ENCODE measurements around the gene CRTC1.

CRTC1 gene

DNA sequence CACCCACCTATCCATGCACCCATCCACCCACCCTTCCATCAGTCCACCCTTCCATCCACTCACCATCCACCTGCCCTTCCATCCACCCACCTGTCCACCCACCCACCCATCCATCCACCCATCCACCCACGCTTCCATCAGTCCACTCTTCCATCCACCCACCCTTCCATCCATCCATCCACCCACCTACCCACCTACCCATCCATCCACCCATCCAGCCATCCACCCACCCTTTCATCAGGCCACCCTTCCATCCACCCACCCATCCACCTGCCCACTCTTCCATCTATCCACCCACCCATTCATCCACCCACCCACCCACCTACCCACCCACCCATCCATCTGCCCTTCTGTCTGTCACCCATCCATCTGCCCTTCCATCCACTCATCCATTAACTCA lies 29.6 kb upstream of the CRTC1 start:
- DNase-seq (ENCODE audit: low read depth, low spot score): no peak

DNA sequence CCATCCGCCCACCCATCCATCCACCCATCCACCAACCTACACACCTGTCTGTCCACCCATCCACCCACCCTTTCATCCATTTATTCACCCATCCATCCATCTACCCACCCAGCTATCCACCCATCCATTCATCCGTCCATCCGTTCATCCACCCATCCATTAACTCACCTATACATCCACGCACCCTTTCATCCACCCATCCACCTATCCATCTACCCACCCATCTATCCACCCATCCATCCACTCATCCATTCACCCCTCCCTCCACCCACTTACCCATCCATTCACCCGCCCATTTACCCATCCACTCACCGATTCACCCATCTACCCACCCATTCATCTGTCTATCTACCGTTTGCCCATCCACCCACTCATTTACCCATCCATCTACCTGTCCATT lies 29.0 kb upstream of the CRTC1 start:
- no peak for DNase-seq (ENCODE audit: low read depth, low spot score)

DNA sequence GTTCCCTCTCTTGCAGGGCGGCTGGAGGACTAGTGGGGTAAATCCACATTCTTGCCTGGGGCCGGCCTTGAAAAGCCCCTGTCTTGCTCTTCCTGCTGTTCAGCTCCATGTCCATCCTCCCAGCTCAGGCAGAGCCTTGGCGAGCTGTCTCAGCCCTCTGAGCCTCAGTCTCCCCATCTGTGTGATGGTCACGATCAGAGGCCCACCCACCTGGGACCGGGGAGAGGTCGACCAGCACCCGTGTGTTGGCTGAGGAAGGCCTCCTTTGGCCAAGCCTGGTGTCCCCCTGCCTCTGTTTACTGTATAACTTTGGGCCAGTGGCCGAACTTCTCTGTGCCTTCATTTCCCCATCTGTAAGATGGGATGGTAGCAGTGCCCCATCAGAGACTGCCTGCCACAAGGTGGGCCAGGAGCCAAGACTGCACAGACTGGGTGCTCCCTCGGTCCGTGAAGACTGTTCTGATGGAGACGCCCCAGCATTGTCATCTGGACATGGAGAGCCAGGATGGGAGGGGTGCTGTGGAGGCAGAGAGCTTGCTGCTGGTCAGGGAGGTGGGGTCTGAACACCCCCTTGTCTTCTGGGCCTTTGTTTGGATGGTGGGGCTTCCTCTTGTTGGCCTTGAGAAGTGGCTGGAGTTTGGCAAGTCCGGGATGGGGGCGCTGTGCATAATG lies 28.2 kb upstream of the CRTC1 start:
- DNase-seq (ENCODE audit: low read depth, low spot score): no peak

DNA sequence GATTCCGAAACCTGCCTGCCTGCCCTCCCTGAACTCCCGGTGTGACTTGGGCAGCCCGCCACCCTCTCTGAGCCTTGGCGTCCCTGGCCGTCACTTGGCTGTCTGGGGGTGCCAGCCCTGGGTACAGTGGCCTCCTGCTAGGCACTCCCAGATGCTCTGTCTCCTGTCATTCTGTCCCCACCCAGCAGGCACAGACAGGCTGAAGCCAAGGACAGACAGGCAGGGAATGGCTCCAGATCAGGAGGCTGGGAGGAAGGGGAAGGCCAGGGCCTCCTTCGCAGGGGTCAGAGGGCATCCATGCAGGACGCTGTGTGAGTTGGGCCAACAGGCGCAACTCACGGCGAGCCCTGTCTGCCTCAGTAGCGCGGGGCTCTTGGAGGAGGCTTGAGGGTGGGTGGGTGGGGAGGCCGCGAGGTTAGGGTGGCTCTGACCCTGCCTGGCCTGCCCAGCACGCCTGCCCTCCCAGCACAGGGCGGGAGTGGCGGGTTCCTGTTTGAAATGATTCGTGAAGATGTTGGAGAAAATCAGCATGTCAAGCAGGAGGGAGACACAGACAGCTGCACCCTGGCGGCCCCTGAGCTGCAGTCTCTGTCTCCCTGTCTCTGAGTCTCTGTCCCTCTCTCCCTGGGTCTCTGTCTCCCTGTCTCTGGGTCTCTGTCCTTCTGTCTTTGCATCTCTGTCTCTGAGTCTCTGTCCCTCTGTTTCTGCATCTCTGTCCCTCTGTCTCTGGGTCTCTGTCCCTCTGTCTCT lies 27.0 kb upstream of the CRTC1 start:
- no peak for DNase-seq (ENCODE audit: low read depth, low spot score)

DNA sequence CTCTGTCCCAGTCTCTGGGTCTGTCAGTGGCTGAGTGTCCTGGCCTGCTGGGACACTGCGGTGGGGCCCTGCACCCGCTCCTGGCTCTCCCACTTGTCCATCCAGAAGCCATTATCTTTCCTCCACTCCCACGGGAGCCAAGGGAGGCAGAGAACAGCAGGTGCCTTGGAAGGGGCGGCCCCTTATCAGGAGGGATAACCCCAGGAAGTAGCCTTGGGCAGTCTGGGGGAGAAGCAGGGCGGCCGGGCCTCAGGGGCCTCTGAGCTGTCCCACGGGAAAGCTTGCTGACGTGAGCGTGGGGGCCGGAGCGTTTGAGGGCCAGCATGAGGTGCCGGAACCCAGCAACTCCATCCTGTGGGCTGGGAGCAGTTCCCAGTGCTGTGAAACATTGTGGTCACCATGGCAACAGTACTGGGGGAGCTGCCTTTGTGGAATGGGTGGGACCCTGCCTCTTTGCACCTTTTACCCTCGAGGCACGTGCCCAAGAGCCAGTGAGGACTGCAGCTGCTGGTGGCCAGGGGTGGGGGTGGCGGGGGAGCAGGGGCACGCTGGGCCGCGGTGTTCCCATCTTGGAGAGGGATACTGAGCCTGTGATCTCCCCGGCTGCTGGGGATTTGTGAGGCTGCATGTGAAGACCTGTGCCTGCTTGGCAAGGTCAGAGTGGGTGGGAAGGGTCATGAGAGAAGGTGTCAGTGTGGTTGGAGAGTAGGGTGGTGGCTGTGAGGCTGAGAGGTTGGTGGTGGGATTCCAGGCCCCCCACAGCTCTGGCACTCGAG lies 25.7 kb upstream of the CRTC1 start:
- no peak for DNase-seq (ENCODE audit: low read depth, low spot score)

DNA sequence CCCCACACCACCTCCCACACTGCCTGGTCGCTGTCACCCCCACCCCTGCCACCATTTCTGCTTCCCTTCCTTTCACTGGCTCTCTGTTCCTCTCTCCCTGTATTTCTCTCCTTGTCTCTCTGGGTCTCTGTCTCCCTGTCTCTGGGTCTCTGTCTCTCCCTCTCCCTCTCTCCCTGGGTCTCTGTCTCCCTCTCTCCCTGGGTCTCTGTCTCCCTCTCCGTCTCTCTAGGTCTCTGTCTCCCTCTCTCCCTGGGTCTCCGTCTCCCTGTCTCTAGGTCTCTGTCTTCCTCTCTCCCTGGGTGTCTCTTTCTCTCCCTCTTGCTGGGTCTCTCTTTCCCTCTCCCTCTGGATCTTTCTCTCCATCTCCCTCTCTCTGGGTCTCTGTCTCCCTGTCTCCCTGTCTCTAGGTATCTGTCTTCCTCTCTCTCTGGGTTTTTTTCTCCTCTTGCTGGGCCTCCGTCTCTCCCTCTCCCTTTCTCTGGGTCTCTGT lies 25.1 kb upstream of the CRTC1 start:
- no peak for DNase-seq (ENCODE audit: low read depth, low spot score)

DNA sequence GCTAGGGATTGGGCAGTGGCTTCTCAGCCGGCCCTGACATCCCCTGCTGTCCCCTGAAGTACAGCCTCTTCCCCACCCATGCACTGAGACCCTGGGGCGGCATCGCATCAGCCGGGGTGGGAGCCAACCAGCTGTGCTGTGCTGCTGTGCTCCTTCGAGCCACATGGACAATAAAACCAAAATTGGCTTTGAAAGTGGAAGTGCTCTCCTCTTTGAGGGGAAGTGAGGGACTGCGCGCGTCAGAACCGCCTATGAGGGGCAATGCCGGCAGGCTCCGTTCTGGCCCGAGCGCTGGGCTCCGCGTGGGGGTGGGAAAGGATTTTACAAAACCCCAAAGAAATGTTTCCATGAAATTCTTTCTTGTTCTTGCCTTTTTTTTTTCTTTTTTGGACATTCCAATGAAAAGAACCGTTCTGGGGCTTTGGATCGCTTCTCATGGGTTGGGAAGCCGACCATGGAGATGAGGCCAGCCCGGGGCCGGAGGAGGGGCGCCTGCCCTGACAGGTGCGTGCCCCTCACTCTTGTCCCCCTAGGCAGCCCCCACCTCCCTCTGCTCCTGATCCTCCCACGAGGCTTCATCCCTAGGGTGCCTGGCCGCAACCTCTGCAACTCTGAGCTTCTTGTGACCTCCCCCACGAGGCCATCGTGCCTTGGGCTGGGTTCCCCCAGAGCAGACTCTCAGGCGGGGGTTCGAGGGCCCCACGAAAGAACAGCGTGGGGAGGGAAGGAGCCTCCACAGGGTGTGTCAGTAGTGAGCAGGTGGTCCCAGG lies 24.0 kb upstream of the CRTC1 start:
- DNase-seq (ENCODE audit: low read depth, low spot score): no peak

DNA sequence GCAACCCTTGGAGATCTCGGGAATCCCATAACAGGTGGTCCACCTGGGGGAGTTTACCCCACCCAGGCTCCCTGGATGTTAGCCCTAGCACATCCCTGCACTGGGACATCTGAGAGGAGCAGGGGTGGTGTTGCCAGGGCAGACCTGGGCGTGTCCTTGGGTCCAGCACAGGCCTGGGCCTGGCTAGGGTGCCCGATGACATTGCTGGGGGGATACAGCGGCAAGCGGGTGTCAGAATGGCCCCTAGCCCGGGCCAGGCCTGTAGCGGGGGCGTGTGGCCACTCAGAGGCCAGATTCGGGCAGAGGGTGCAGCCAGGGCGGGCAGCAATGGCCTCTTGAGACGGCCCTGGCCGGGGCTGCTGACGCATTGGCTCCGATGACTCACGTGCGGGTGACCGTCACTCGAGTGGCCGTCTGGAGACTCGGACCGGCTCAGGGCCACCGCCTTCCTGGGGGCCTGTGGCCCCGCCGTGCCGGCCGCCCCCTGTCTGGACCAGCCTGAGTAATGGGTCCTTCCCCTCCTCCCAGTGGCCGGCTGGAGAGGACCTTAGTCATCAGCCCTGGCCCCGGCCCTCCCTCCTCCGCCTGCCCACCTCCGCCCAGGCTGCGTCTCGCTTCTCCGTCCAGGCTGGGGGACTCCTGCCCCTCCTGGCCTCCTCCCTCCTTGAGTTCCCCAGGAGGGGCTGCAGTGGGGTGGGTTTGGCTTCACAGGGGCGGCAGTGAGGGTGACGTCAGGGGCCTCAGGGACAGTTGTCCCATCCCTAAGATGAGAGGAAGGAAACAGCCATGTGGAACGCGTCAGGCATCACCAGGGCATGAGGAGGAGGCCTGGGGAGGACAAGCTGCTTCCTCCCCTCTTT lies 23.2 kb upstream of the CRTC1 start:
- no peak for DNase-seq (ENCODE audit: low read depth, low spot score)

DNA sequence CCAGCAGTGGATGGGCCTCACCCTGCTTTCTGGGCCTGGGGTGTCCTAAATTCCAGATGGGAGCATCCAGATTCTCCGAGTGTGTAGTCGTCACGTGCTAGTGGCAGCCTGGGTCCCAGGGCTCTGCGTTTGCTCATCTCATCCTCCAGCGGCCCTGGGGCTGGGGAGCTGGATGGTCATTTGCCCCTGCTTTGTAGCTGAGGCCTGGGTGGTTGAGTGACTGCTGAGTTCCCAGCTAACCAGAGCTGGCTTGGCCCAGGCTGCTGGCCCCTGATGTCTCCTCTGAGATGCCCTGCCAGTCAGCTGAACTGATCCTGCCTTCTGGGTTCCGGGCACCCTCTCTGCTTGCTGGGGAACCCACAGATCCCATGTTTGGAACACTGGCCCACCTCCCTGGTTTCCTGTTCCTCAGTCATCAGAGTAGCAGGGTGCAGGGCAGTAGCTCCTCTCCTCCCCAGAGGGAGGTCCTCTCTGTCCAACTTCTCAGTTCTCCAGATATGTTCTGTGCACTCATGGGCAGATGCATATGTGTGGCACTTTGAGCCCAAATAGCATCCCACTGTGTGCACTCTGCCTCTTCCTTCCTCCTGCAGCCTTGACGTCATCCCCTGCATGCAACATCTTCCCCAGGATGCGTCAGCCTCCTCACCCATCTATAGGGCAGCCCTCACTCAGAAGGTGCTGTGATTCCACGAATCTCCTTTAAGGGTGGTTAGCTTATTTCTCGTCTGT lies 22.4 kb upstream of the CRTC1 start:
- no peak for DNase-seq (ENCODE audit: low read depth, low spot score)

DNA sequence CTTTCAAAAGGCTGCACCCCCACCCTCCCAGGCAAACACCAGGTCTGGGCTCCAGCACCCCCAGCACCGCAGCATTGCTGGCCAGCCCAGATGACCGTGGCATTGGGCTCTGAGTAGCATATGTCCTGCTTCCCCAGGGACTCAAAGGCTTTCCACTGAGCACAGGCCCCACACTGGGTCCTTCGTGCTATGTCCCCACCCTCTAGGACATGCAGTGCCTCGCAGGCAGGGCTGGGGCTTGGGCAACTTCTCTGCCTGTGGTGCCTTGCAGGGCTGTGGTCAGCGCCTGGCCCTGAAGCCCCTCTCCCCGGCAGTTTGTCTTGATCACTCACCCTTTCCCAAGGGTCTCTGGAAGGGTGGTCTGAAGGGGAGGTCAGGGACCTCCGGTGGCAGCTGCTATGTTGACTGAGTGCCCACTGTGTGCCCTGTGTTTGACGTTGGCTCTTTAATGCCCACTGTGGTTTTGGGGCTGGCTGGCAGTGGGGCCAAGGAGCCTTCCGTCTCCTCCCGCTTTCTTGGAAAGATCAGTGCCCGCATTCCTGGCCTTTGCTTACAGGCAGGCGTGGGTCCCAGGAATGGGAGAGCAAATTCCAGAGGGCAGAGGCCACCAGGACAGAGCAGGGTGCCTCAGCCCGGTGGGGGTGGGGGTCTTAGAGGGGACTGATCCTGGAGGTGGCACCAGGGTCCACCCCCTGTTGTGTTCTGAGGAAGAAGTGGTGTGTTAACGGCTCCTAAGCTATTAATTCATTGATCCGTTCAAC lies 20.3 kb upstream of the CRTC1 start:
- DNase-seq (ENCODE audit: low read depth, low spot score): peak; percentile 39

DNA sequence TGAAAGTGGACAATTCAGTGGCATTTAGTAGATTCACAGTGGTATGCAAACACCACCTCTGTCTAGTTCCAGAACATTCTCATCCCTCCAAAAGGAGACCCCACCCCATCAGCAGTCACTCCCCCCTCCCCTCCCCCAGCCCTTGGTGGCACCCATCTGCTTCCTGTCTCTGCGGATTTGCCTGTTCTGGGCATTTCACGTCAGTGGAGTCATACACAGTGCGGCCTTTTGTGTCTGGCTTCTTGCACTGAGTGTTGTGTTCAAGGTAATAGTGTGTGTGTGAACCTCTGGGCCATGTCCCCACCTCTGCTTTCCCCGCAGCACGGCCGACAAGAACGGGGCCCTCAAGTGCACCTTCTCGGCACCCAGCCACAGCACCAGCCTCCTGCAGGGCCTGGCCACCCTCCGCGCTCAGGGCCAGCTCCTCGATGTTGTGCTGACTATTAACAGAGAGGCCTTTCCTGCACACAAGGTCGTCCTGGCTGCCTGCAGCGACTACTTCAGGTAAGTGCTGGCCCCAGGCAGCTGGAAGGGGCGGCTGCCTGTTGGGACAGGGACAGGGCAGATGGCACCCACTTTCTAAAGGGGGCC lies 19.4 kb upstream of the CRTC1 start:
- no peak for DNase-seq (ENCODE audit: low read depth, low spot score)

DNA sequence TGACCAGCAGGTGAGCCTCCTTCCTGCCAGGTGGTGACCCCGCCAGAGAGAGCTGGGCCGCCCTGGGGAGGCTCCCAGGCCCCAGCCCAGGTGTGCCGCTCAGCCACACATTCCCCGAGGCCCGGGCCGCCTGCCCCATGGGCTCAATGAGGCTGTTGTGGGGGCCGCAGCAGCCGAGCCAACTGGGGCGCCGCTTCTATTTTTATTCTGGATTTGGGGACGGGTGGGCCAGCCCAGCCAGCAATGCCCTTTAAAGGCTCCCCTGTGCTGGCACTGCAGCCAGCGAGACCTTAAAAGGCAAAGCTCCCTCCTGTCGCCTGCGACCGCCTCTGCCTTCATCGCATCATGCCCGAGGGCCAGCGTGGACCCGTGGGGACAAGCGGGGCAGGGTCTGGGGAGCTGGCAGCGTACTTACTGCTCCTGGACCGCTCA lies 17.7 kb upstream of the CRTC1 start:
- DNase-seq (ENCODE audit: low read depth, low spot score): no peak

DNA sequence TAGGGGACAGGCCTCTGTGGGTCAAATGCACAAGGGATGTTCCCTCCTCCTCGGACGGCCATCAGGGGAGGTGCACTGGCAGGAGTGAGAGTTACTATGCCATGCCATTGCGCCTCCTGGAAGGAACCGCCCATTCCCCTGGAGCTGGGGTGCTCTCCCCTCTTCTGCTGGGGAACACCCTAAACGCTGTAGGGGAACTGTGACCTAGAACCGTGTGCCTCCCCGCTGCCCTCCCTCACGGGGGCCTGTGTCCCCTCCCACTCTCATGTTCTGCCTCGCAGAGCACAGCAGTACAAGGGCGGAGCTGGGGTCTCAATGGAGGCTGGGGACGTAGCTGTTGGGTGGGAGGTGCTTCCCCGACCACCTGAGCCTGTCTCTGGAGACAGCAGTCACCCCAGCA lies 17.2 kb upstream of the CRTC1 start:
- DNase-seq (ENCODE audit: low read depth, low spot score): no peak

DNA sequence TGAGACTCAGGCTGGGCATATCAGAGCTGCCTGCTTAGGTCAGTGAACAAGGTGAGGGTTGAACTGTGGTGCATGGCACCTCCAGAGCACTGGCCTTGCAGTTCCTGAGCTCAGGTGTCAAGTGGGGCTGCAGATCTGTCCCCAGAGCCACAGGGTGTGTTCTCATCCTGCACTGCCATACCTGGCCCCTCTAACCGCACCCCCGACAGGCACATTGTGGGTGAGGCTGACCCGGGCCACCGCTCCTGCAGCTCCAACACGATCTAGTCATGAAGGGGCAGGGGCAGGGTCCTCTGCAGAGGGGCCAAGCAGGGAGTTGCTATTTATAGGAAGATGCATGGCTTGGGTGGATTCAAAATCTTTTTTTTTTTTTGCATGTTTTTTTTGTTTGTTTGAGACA lies 16.7 kb upstream of the CRTC1 start:
- no peak for DNase-seq (ENCODE audit: low read depth, low spot score)

DNA sequence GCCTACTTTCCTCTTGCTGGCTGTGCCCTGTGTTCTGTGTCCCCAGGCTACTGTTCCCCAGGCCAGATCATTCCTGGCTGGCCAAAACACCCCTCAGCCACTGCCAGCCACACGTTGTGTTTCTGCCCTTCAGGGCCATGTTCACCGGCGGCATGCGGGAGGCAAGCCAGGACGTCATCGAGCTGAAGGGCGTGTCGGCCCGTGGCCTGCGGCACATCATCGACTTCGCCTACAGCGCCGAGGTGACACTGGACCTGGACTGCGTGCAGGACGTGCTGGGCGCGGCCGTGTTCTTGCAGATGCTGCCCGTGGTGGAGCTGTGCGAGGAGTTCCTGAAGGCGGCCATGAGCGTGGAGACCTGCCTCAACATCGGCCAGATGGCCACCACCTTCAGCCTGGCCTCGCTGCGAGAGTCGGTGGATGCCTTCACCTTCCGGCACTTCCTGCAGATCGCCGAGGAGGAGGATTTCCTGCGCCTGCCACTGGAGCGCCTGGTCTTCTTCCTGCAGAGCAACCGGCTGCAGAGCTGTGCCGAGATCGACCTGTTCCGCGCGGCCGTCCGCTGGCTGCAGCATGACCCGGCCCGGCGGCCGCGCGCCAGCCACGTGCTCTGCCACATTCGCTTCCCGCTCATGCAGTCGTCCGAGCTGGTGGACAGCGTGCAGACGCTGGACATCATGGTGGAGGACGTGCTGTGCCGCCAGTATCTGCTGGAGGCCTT lies 15.8 kb upstream of the CRTC1 start:
- no peak for DNase-seq (ENCODE audit: low read depth, low spot score)

DNA sequence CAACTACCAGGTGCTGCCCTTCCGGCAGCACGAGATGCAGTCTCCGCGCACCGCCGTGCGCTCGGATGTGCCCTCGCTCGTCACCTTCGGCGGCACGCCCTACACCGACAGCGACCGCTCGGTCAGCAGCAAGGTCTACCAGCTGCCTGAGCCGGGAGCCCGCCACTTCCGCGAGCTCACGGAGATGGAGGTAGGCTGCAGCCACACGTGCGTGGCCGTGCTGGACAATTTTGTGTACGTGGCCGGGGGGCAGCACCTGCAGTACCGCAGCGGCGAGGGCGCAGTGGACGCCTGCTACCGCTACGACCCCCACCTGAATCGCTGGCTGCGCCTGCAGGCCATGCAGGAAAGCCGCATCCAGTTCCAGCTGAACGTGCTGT lies 15.2 kb upstream of the CRTC1 start:
- no peak for DNase-seq (ENCODE audit: low read depth, low spot score)

DNA sequence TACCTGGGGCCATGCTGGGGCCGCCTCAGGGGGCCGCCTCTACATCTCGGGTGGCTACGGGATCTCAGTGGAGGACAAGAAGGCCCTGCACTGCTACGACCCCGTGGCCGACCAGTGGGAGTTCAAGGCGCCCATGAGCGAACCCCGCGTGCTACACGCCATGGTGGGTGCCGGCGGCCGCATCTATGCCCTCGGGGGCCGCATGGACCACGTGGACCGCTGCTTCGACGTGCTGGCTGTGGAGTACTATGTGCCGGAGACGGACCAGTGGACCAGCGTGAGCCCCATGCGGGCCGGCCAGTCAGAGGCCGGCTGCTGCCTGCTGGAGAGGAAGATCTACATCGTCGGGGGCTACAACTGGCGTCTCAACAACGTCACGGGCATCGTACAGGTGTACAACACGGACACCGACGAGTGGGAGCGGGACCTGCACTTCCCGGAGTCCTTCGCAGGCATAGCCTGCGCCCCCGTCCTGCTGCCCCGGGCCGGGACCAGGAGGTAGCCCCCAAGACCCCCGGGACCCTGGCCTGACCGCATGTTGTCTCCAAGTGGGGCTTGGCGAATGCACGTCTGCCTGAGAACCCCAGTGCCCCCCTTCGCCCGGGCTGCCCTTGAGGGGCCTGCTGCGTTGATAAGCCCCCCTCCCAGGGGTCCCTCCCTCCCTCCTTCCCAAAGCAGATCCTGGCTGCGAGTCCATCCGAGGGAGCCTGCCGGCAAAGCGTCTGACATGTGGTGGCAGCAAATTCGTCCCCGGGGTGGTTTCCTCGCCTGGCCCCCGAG lies 14.5 kb upstream of the CRTC1 start:
- no peak for DNase-seq (ENCODE audit: low read depth, low spot score)

DNA sequence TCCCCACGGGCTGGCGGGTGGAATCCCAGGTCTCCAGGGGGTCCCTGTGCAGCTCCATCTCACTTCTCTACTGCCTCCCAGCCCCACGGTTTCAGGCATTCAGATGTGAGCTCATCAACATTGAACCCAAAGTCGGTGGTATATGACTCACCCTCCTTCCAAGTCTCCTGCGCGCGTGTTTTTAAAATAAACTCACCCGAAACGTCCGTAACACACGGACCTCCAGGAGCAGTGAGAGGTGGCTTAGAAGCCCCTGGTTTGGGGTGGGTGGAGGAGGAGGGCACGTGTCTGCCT lies 14.0 kb upstream of the CRTC1 start:
- no peak for DNase-seq (ENCODE audit: low read depth, low spot score)
